RWPE2 (cell line): ENCODE measurements around the gene SPDYA.
A peak's percentile ranks its signal among the peaks of the same experiment; 100 is the strongest.

Experiments
- ATAC-seq: fragments of 200-7000 bp; cut with Tn5 transposase; 3 replicates; pipeline ENCODE4 v1.9.1; 2021; ENCODE audit warnings: low read depth
- DNase-seq: peaks from one replicate; pipeline ENCODE4 v3.0.0-alpha.2; 2020; ENCODE audit warnings: low spot score
- H3K27ac ChIP-seq: fragments of 450-650 bp; 2 replicates; pipeline ENCODE4 v1.5.1; 2017; ENCODE audit warnings: mild to moderate bottlenecking; ENCODE audit not compliant: poor library complexity, severe bottlenecking
- H3K27me3 ChIP-seq: fragments of 250-450 bp; sonication (Bioruptor Pico); 2 replicates; pipeline ENCODE4 v1.5.1; 2021; ENCODE audit warnings: mild to moderate bottlenecking, moderate library complexity; ENCODE audit not compliant: insufficient read depth, poor library complexity, severe bottlenecking
- H3K36me3 ChIP-seq: fragments of 250-450 bp; sonication (Bioruptor Pico); 2 replicates; pipeline ENCODE4 v1.5.1; 2020; ENCODE audit warnings: low read depth, mild to moderate bottlenecking, moderate library complexity
- H3K4me1 ChIP-seq: fragments of 250-450 bp; sonication (Bioruptor Pico); 2 replicates; pipeline ENCODE4 v1.5.1; 2021; ENCODE audit warnings: mild to moderate bottlenecking, moderate library complexity; ENCODE audit not compliant: insufficient read depth, poor library complexity, severe bottlenecking
- H3K4me3 ChIP-seq: fragments of 250-450 bp; sonication (Bioruptor Pico); 2 replicates; pipeline ENCODE4 v1.5.1; 2021; ENCODE audit warnings: mild to moderate bottlenecking, moderate library complexity; ENCODE audit not compliant: severe bottlenecking
- H3K9me3 ChIP-seq: fragments of 250-450 bp; sonication (Bioruptor Pico); 2 replicates; pipeline ENCODE4 v1.5.1; 2021; ENCODE audit warnings: mild to moderate bottlenecking, moderate library complexity; ENCODE audit not compliant: severe bottlenecking
- TF ChIP-seq, protein P1 (sequence below): fragments of 450-650 bp; IDR thresholded peaks from one replicate; pipeline ENCODE4 v1.5.1; 2017; ENCODE audit warnings: mild to moderate bottlenecking, moderate library complexity; ENCODE audit not compliant: poor library complexity, severe bottlenecking

The SPDYA gene

DNA sequence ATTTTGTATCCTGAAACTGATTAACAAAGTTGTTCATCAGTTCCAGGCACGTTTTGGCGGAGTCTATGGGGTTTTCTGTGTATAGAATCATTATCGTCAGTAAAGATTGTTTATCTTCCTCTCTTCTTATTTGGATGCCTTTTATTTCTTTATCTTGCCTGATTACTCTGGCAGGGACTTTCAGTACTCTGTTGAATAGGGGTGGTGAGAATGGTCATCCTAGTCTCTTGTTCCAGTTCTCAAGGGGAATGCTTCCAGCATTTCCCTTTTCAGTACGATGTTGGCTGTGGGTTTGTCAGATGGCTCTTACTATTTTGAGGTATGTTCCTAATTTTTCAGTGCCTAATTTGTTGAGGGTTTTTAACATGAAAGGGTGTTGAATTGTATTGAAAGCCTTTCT is 14.0 kb upstream of the SPDYA start:
- no peak overlapping the region for H3K4me3 ChIP-seq
- H3K4me1 ChIP-seq: peaks cover 11% of the 10 kb centered on the region
- H3K27ac ChIP-seq: no peak overlapping the region
- no peaks in the 10 kb centered on the region for H3K27me3 ChIP-seq
- no peak for ATAC-seq
- H3K36me3 ChIP-seq: peaks cover 89% of the 10 kb centered on the region
- DNase-seq: no peak
- TF ChIP-seq, protein P1, sequence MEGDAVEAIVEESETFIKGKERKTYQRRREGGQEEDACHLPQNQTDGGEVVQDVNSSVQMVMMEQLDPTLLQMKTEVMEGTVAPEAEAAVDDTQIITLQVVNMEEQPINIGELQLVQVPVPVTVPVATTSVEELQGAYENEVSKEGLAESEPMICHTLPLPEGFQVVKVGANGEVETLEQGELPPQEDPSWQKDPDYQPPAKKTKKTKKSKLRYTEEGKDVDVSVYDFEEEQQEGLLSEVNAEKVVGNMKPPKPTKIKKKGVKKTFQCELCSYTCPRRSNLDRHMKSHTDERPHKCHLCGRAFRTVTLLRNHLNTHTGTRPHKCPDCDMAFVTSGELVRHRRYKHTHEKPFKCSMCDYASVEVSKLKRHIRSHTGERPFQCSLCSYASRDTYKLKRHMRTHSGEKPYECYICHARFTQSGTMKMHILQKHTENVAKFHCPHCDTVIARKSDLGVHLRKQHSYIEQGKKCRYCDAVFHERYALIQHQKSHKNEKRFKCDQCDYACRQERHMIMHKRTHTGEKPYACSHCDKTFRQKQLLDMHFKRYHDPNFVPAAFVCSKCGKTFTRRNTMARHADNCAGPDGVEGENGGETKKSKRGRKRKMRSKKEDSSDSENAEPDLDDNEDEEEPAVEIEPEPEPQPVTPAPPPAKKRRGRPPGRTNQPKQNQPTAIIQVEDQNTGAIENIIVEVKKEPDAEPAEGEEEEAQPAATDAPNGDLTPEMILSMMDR: no peak
- no peaks in the 10 kb centered on the region for H3K9me3 ChIP-seq

GRCh38 chr2:28801726-28802125 is 8.9 kb upstream of the SPDYA start:
- peak; percentile 79; the same call in 2 of the 3 replicates for ATAC-seq
- TF ChIP-seq, protein P1: no peak
- DNase-seq: no peak

DNA sequence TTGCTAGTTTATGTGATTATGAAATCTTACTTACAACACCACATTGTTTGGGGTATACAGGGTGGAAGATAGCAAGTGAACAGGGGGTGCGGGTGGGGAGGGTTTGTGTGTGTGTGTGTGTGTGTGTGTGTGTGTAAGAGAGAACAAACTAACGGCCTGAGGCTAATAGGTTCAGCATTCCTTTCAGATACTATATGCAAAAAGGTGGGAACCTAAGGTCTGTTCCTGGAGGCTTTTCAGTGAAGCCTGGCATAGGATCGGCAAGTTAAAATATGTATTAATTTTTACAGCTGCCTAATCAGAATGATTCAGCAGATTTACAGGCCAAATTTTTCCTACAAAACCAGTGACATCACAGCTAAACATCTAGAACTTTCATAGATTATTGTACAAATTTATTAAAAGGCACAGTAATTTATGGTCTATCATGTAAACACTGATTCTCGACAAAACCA is 7.6 kb upstream of the SPDYA start:
- H3K4me1 ChIP-seq: peaks cover 17% of the 10 kb centered on the region
- peaks cover 70% of the 10 kb centered on the region for H3K36me3 ChIP-seq
- no peak overlapping the region for H3K4me3 ChIP-seq
- TF ChIP-seq, protein P1: no peak
- no peaks in the 10 kb centered on the region for H3K27me3 ChIP-seq
- peak overlapping the region; percentile 18 for H3K27ac ChIP-seq
- no peak for ATAC-seq
- H3K9me3 ChIP-seq: no peaks in the 10 kb centered on the region
- DNase-seq: no peak

More at GRCh38 chr2:28801726-28802125, 8.9 kb upstream of the SPDYA start:
- Histone ChIP-seq H3K4me1 (peaks cover 17% of the 10 kb centered on the region), H3K4me3 (no peak overlapping the region), H3K27me3 (no peaks in the 10 kb centered on the region), H3K36me3 (peaks cover 77% of the 10 kb centered on the region), H3K9me3 (no peaks in the 10 kb centered on the region), H3K27ac (peak overlapping the region; percentile 20)

DNA sequence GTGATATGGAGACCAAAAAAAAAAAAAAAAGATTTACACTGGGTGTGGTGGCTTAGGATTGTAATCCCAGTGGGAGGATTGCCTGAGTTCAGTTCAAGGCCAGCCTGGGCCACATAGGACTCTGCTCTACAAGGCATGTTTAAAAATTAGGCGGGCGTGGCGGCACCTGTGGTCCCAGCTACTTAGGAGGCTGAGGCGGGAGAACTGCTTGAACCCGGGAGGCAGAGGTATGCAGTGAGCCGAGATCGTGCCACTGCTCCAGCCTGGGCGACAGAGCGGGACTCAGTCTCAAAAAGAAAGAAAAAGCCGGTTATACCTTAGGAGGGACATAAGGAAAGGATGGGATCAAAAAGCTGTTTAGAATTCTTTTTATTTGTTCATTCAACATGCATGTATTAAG is 707 bp upstream of the SPDYA start:
- Histone ChIP-seq H3K4me3 (peak overlapping the region; percentile 37), H3K4me1 (no peaks in the 10 kb centered on the region), H3K36me3 (peaks cover 9% of the 10 kb centered on the region; the same call in 1 of the 2 replicates), H3K27ac (peak overlapping the region; percentile 21), H3K27me3 (no peaks in the 10 kb centered on the region), H3K9me3 (no peaks in the 10 kb centered on the region)
- DNase-seq: no peak
- TF ChIP-seq, protein P1: no peak
- no peak for ATAC-seq

- TF ChIP-seq, protein P1: no peak
- Histone ChIP-seq H3K4me1 (no peaks in the 10 kb centered on the region), H3K27ac (no peak overlapping the region), H3K9me3 (no peaks in the 10 kb centered on the region), H3K27me3 (no peaks in the 10 kb centered on the region), H3K36me3 (no peaks in the 10 kb centered on the region), H3K4me3 (no peak overlapping the region)
- ATAC-seq (no peak), DNase-seq (no peak)
These were observed 7.4 kb downstream of the SPDYA start for GRCh38 chr2:28818053-28818452.
